ENCODE results near the gene ZFYVE28.

The ZFYVE28 gene

GRCh38 chr4:2365054-2365912 is 53.2 kb downstream of the ZFYVE28 start:
- Histone ChIP-seq H3K27me3 (ENCODE audit: control insufficient read depth, insufficient read depth, low read length) (no peaks in the 10 kb centered on the region), H3K9me3 (ENCODE audit: control insufficient read depth, insufficient read depth, low read length) (no peaks in the 10 kb centered on the region), H3K4me1 (ENCODE audit: control insufficient read depth, insufficient read depth, low read length) (no peaks in the 10 kb centered on the region), H3K4me3 (ENCODE audit: low read length) (no peak overlapping the region), H3K27ac (ENCODE audit: low read length) (no peak overlapping the region), H3K36me3 (ENCODE audit: control insufficient read depth, insufficient read depth, low read length) (no peaks in the 10 kb centered on the region)
- no CpG with 5 or more reads among the region's 41 CpGs for WGBS (ENCODE audit: insufficient coverage, insufficient read length)
- DNase-seq (ENCODE audit: low read depth, low spot score), result no peak

GRCh38 chr4:2364654-2365053 is 53.8 kb downstream of the ZFYVE28 start:
- WGBS (ENCODE audit: insufficient coverage, insufficient read length), result no CpG with 5 or more reads among the region's 47 CpGs
- H3K4me3 ChIP-seq (ENCODE audit: low read length), result no peak overlapping the region
- H3K9me3 ChIP-seq (ENCODE audit: control insufficient read depth, insufficient read depth, low read length), result no peaks in the 10 kb centered on the region
- no peak overlapping the region for H3K27ac ChIP-seq (ENCODE audit: low read length)
- no peaks in the 10 kb centered on the region for H3K36me3 ChIP-seq (ENCODE audit: control insufficient read depth, insufficient read depth, low read length)
- no peaks in the 10 kb centered on the region for H3K27me3 ChIP-seq (ENCODE audit: control insufficient read depth, insufficient read depth, low read length)
- no peak for DNase-seq (ENCODE audit: low read depth, low spot score)
- H3K4me1 ChIP-seq (ENCODE audit: control insufficient read depth, insufficient read depth, low read length), result no peaks in the 10 kb centered on the region

DNA sequence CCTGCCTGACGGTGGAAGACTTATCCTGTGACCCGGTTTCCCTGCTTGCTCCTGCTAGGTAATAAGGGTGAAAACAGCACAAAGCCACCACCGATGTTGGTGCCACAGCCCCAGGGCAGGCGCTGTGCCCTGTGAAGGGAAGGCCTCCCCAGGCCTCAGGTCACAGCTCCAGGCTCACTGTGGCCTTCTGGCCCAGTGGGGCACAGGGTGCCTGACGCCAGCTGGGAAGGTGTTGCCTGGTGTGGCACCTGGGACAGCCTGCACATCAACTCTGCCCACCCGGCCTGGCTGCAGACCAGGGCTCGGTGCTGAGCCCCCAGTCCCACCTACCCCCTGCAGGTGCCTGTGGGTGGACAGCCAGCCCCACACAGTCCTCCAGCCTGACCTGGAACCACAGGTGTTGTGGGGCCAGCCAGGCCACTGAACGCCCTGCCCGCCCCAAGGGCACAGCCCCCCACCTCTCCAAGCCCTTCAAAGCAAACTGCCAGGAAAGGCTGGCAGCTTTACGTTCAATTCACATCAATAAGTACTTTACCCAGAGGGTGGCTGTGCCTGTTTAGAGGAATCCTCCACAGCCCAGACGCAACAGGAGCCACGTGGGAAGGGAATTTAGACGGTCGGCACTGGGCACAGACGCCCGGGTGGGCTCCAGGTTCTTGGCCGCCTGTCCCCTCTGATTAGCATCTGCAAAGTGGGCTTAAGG is 54.3 kb downstream of the ZFYVE28 start:
- Histone ChIP-seq H3K9me3 (ENCODE audit: control insufficient read depth, insufficient read depth, low read length) (no peaks in the 10 kb centered on the region), H3K27ac (ENCODE audit: low read length) (no peak overlapping the region), H3K36me3 (ENCODE audit: control insufficient read depth, insufficient read depth, low read length) (no peaks in the 10 kb centered on the region), H3K27me3 (ENCODE audit: control insufficient read depth, insufficient read depth, low read length) (no peaks in the 10 kb centered on the region), H3K4me3 (ENCODE audit: low read length) (no peak overlapping the region; the same call in 1 of the 2 replicates), H3K4me1 (ENCODE audit: control insufficient read depth, insufficient read depth, low read length) (no peaks in the 10 kb centered on the region)
- no peak for DNase-seq (ENCODE audit: low read depth, low spot score)
- no CpG with 5 or more reads among the region's 17 CpGs for WGBS (ENCODE audit: insufficient coverage, insufficient read length)

- WGBS (ENCODE audit: insufficient coverage, insufficient read length), result no CpG with 5 or more reads among the region's 12 CpGs
- DNase-seq (ENCODE audit: low read depth, low spot score), result no peak
- no peaks in the 10 kb centered on the region for H3K27me3 ChIP-seq (ENCODE audit: control insufficient read depth, insufficient read depth, low read length)
Measured at GRCh38 chr4:2363056-2363721, 55.3 kb downstream of the ZFYVE28 start.

DNA sequence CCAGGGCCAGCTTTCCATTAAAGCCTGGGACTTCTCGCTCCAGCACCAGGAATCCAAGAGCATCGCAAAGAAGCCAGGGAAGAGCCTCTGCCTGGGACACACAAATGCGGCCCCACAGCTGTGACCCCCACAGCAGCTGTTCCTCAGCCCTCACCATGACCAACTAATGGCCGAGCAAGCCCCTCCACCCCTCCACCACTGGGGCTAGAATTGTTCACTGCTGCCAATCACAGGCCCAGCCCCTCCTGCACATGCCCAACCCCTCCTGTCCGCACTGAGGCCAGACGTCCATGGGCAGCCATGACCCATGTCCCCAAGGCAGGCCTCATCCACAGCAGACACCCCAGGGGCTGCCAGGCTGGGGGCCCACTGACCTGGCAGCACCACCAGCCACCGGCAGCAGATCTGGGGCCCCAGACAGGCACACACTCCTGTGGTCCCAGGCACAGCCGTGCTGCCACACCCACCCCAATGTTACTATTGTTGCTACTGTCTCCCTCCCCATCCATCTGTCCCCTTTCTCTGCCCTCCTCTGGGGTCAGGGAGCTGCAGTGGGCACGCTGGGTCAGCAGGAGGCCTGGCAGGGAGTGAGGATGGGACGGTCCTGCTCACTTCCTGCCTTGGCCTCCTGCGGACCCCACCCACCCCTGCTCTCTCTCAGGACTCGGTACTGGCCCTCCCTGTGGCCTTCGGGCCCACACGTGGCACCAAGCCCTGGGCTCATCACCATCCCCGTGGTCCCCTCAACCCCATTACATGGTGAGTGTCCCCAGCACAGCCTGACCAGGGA is 56.0 kb downstream of the ZFYVE28 start:
- H3K9me3 ChIP-seq (ENCODE audit: control insufficient read depth, insufficient read depth, low read length), result no peaks in the 10 kb centered on the region
- H3K27me3 ChIP-seq (ENCODE audit: control insufficient read depth, insufficient read depth, low read length), result no peaks in the 10 kb centered on the region
- no CpG with 5 or more reads among the region's 15 CpGs for WGBS (ENCODE audit: insufficient coverage, insufficient read length)
- no peaks in the 10 kb centered on the region for H3K4me1 ChIP-seq (ENCODE audit: control insufficient read depth, insufficient read depth, low read length)
- no peak overlapping the region for H3K4me3 ChIP-seq (ENCODE audit: low read length)
- H3K27ac ChIP-seq (ENCODE audit: low read length), result no peak overlapping the region
- no peak for DNase-seq (ENCODE audit: low read depth, low spot score)
- no peaks in the 10 kb centered on the region for H3K36me3 ChIP-seq (ENCODE audit: control insufficient read depth, insufficient read depth, low read length)

More at GRCh38 chr4:2363056-2363721, 55.3 kb downstream of the ZFYVE28 start:
- H3K27ac ChIP-seq (ENCODE audit: low read length), result no peak overlapping the region
- H3K9me3 ChIP-seq (ENCODE audit: control insufficient read depth, insufficient read depth, low read length), result no peaks in the 10 kb centered on the region
- no peaks in the 10 kb centered on the region for H3K4me1 ChIP-seq (ENCODE audit: control insufficient read depth, insufficient read depth, low read length)
- H3K36me3 ChIP-seq (ENCODE audit: control insufficient read depth, insufficient read depth, low read length), result no peaks in the 10 kb centered on the region
- H3K4me3 ChIP-seq (ENCODE audit: low read length), result no peak overlapping the region

GRCh38 chr4:2361366-2362265 is 56.8 kb downstream of the ZFYVE28 start:
- no peaks in the 10 kb centered on the region for H3K36me3 ChIP-seq (ENCODE audit: control insufficient read depth, insufficient read depth, low read length)
- H3K9me3 ChIP-seq (ENCODE audit: control insufficient read depth, insufficient read depth, low read length), result no peaks in the 10 kb centered on the region
- H3K4me1 ChIP-seq (ENCODE audit: control insufficient read depth, insufficient read depth, low read length), result no peaks in the 10 kb centered on the region
- H3K4me3 ChIP-seq (ENCODE audit: low read length), result no peak overlapping the region
- no peaks in the 10 kb centered on the region for H3K27me3 ChIP-seq (ENCODE audit: control insufficient read depth, insufficient read depth, low read length)
- no peak for DNase-seq (ENCODE audit: low read depth, low spot score)
- no peak overlapping the region for H3K27ac ChIP-seq (ENCODE audit: low read length)
- WGBS (ENCODE audit: insufficient coverage, insufficient read length), result no CpG with 5 or more reads among the region's 23 CpGs

GRCh38 chr4:2360396-2360730 is 58.1 kb downstream of the ZFYVE28 start:
- WGBS (ENCODE audit: insufficient coverage, insufficient read length), result no CpG with 5 or more reads among the region's 6 CpGs
- H3K36me3 ChIP-seq (ENCODE audit: control insufficient read depth, insufficient read depth, low read length), result no peaks in the 10 kb centered on the region
- no peaks in the 10 kb centered on the region for H3K4me1 ChIP-seq (ENCODE audit: control insufficient read depth, insufficient read depth, low read length)
- H3K27ac ChIP-seq (ENCODE audit: low read length), result no peak overlapping the region
- no peaks in the 10 kb centered on the region for H3K27me3 ChIP-seq (ENCODE audit: control insufficient read depth, insufficient read depth, low read length)
- H3K4me3 ChIP-seq (ENCODE audit: low read length), result no peak overlapping the region
- H3K9me3 ChIP-seq (ENCODE audit: control insufficient read depth, insufficient read depth, low read length), result no peaks in the 10 kb centered on the region
- DNase-seq (ENCODE audit: low read depth, low spot score), result no peak

GRCh38 chr4:2359591-2360395 is 58.7 kb downstream of the ZFYVE28 start:
- Histone ChIP-seq H3K4me3 (ENCODE audit: low read length) (no peak overlapping the region), H3K4me1 (ENCODE audit: control insufficient read depth, insufficient read depth, low read length) (no peaks in the 10 kb centered on the region), H3K9me3 (ENCODE audit: control insufficient read depth, insufficient read depth, low read length) (no peaks in the 10 kb centered on the region), H3K27me3 (ENCODE audit: control insufficient read depth, insufficient read depth, low read length) (no peaks in the 10 kb centered on the region), H3K27ac (ENCODE audit: low read length) (no peak overlapping the region), H3K36me3 (ENCODE audit: control insufficient read depth, insufficient read depth, low read length) (no peaks in the 10 kb centered on the region)
- no peak for DNase-seq (ENCODE audit: low read depth, low spot score)
- WGBS (ENCODE audit: insufficient coverage, insufficient read length), result no CpG with 5 or more reads among the region's 24 CpGs

All from iPS DF 6.9 (cell line).